ENCODE results near the gene CTBS.
"Not testable (repeated sequence)": the region's sequence is repeated elsewhere in the genome, so short reads cannot be mapped to it uniquely, and the experiment has no call there.

CTBS gene

DNA sequence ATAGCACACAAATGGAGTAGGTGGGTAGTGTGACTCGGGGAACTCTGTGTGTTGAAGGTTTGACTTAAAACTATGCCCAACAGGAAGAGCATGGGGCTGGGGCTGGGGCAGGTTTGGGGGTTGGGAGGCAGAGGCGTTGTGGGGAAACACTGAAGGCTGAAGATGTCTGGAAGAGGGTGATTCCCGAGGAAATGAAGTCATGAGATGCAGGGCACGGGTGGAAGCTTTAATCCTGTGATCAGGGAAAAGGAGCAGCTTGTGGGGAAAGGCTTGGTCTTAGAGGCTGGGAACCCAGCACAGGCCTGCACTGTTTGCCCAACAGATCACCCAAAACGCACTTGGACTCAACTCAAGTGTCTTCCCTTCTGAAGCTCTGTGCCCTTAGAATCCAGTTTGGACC is 26.6 kb upstream of the CTBS start:
- ATAC-seq = no peak
- Mint-ChIP-seq H3K36me3 (ENCODE audit: low read depth) (peaks cover 14% of the 10 kb centered on the region), H3K27ac (peak overlapping the region; percentile 77), H3K27me3 (no peaks in the 10 kb centered on the region), H3K4me1 (peaks cover 28% of the 10 kb centered on the region), H3K4me3 (no peak overlapping the region), H3K9me3 (peaks cover 18% of the 10 kb centered on the region)
- no peak for DNase-seq

GRCh38 chr1:84598846-84599741 is 24.9 kb upstream of the CTBS start:
- peaks cover 28% of the 10 kb centered on the region for H3K4me1 Mint-ChIP-seq
- ATAC-seq = peak; percentile 88
- peak overlapping the region; percentile 77 for H3K27ac Mint-ChIP-seq
- peaks cover 1% of the 10 kb centered on the region for H3K36me3 Mint-ChIP-seq (ENCODE audit: low read depth)
- peak overlapping the region; percentile 28 for H3K4me3 Mint-ChIP-seq
- H3K27me3 Mint-ChIP-seq = no peaks in the 10 kb centered on the region
- H3K9me3 Mint-ChIP-seq = peaks cover 4% of the 10 kb centered on the region
- DNase-seq = no peak

GRCh38 chr1:84598418-84598817 is 24.2 kb upstream of the CTBS start:
- no peaks in the 10 kb centered on the region for H3K36me3 Mint-ChIP-seq (ENCODE audit: low read depth)
- H3K4me1 Mint-ChIP-seq = peaks cover 28% of the 10 kb centered on the region
- H3K9me3 Mint-ChIP-seq = peaks cover 3% of the 10 kb centered on the region
- DNase-seq (no peak), ATAC-seq (no peak)
- H3K27ac Mint-ChIP-seq = no peak overlapping the region
- H3K4me3 Mint-ChIP-seq = no peak overlapping the region
- H3K27me3 Mint-ChIP-seq = no peaks in the 10 kb centered on the region

GRCh38 chr1:84597011-84597410 is 22.8 kb upstream of the CTBS start:
- H3K4me1 Mint-ChIP-seq = peaks cover 28% of the 10 kb centered on the region
- no peak overlapping the region for H3K27ac Mint-ChIP-seq
- DNase-seq = no peak
- peaks cover 3% of the 10 kb centered on the region for H3K9me3 Mint-ChIP-seq
- H3K36me3 Mint-ChIP-seq (ENCODE audit: low read depth) = no peaks in the 10 kb centered on the region
- ATAC-seq = no peak
- H3K4me3 Mint-ChIP-seq = no peak overlapping the region
- peaks cover 2% of the 10 kb centered on the region for H3K27me3 Mint-ChIP-seq

GRCh38 chr1:84594959-84595358 is 20.7 kb upstream of the CTBS start:
- ATAC-seq; H3K9me3 Mint-ChIP-seq; DNase-seq; H3K27ac Mint-ChIP-seq; H3K4me3 Mint-ChIP-seq; H3K36me3 Mint-ChIP-seq (ENCODE audit: low read depth); H3K27me3 Mint-ChIP-seq: not testable (repeated sequence)
- peaks cover 20% of the 10 kb centered on the region for H3K4me1 Mint-ChIP-seq

DNA sequence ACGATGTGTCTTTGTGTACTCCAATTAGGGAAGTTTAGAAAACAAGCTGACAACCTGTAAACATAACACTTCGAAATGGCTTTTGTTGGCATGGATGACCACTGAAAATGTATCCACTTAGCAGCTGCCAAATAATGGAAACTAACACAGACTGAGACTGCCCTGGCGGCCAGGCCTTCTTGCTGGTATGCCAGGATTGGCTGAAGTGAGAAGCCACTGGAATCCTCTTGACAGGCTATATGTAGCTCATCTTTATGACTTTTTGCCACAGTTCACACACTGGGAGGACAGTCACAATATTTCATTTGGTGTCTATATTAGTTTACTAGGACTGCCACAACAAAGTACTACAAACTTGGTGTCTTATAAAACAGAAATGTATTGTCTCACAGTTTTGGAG is 12.9 kb upstream of the CTBS start:
- no peaks in the 10 kb centered on the region for H3K4me1 Mint-ChIP-seq
- H3K36me3 Mint-ChIP-seq (ENCODE audit: low read depth) = no peaks in the 10 kb centered on the region
- H3K27me3 Mint-ChIP-seq = peaks cover 11% of the 10 kb centered on the region
- H3K27ac Mint-ChIP-seq = no peak overlapping the region
- no peaks in the 10 kb centered on the region for H3K9me3 Mint-ChIP-seq
- H3K4me3 Mint-ChIP-seq = no peak overlapping the region
- no peak for ATAC-seq
- no peak for DNase-seq

DNA sequence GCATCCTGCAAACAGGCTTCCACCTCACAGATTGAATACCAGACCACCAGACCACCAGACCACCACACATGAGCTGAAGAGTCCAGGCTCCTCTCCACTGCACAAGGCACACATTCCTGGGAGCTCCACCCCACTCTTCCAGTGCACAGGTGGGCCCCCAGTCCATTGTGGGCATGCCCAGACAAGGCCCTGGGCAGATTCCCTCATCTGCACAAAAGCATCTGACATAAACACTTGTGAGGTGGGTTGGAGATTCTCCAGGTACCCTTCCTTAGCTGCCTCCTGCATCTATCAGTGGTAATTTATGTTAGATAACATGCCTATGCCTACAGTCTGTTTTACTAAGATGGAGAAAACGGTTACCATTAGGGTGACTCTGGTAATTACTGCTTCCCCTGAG is 11.6 kb upstream of the CTBS start:
- H3K4me3 Mint-ChIP-seq = no peak overlapping the region
- DNase-seq = no peak
- H3K4me1 Mint-ChIP-seq = no peaks in the 10 kb centered on the region

GRCh38 chr1:84584126-84584525 is 9.9 kb upstream of the CTBS start:
- H3K27ac Mint-ChIP-seq = no peak overlapping the region
- peaks cover 8% of the 10 kb centered on the region for H3K27me3 Mint-ChIP-seq
- ATAC-seq (no peak), DNase-seq (no peak)
- H3K36me3 Mint-ChIP-seq (ENCODE audit: low read depth) = no peaks in the 10 kb centered on the region
- no peaks in the 10 kb centered on the region for H3K4me1 Mint-ChIP-seq
- no peaks in the 10 kb centered on the region for H3K9me3 Mint-ChIP-seq
- H3K4me3 Mint-ChIP-seq = no peak overlapping the region

More for the DNA sequence above, 11.6 kb upstream of the CTBS start:
- Mint-ChIP-seq H3K27ac (no peak overlapping the region), H3K27me3 (peaks cover 8% of the 10 kb centered on the region), H3K9me3 (no peaks in the 10 kb centered on the region), H3K36me3 (ENCODE audit: low read depth) (no peaks in the 10 kb centered on the region)
- no peak for ATAC-seq

GRCh38 chr1:84583648-84584047 is 9.4 kb upstream of the CTBS start:
- Mint-ChIP-seq H3K4me3 (no peak overlapping the region), H3K27me3 (peaks cover 8% of the 10 kb centered on the region), H3K27ac (no peak overlapping the region)

DNA sequence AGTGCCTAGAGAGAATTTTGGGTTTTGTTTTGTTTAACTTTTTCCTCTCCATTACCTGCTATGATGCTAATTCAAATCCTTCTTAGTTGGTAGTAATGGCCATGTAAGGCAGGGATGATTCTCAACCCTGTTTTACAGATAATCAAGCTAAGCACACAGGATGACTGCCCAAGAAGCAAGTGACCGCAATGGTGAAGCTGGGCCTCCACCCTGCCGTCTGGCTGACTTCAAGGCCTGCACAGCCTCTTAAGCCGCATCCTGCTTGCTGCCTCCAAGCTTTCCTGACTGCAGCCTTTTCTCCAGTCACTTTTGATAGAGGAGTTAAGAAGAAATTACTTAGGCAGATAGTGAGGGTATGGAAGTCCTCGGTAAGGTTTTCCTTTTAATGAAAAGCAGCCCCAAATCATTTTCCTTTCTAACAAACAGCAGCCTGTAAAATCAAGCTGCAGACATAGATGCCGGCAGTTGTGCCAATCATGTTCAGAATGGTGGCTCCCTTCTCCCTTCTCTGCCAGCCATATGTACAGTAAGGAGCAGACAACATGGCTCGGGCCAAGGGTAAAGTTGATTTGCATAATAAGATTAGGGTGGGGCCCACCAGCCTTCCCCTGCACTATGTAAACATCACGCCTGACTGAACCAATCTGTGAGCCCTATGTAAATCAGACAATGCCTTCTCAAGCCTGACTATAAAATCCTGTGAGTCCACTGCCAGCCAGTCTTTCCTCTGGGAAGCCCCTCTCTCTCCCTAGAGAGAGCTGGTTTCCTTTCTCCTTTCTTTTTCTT is 8.8 kb upstream of the CTBS start:
- no peaks in the 10 kb centered on the region for H3K36me3 Mint-ChIP-seq (ENCODE audit: low read depth)
- DNase-seq (no peak), ATAC-seq (no peak)
- H3K4me3 Mint-ChIP-seq = no peak overlapping the region
- H3K9me3 Mint-ChIP-seq = no peaks in the 10 kb centered on the region
- no peaks in the 10 kb centered on the region for H3K4me1 Mint-ChIP-seq
- H3K27ac Mint-ChIP-seq = no peak overlapping the region
- H3K27me3 Mint-ChIP-seq = peaks cover 8% of the 10 kb centered on the region

More at GRCh38 chr1:84583648-84584047, 9.4 kb upstream of the CTBS start:
- Mint-ChIP-seq H3K4me1 (no peaks in the 10 kb centered on the region), H3K9me3 (no peaks in the 10 kb centered on the region), H3K36me3 (ENCODE audit: low read depth) (no peaks in the 10 kb centered on the region)
- DNase-seq = no peak
- no peak for ATAC-seq

DNA sequence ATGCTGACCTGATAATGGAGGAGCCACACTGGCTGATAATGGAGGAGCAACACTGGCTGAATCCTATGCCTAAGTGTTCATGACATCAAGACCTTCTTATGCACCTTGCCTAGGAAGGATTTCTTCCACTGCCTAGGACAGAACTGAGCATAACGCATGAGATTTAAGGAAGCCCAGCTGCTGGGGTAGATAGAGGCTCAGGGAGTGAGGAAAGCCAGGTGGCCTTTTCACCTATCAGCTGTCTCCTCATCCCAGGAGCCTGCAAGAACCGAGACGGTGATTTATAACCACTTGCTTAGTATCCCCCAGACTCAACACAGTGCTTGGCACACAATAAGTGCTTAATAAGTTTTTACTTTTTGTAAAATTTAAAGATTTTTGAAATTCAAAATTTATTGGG is 7.4 kb upstream of the CTBS start:
- DNase-seq = no peak
- Mint-ChIP-seq H3K27me3 (peaks cover 5% of the 10 kb centered on the region), H3K4me1 (no peaks in the 10 kb centered on the region), H3K9me3 (no peaks in the 10 kb centered on the region), H3K36me3 (ENCODE audit: low read depth) (no peaks in the 10 kb centered on the region), H3K4me3 (no peak overlapping the region), H3K27ac (no peak overlapping the region)
- ATAC-seq = no peak

GRCh38 chr1:84574936-84575335 is 696 bp upstream of the CTBS start:
- no peak for DNase-seq
- H3K4me1 Mint-ChIP-seq = peaks cover 46% of the 10 kb centered on the region
- peaks cover 18% of the 10 kb centered on the region for H3K36me3 Mint-ChIP-seq (ENCODE audit: low read depth)
- H3K27ac Mint-ChIP-seq = peak overlapping the region; percentile 94
- H3K9me3 Mint-ChIP-seq = no peaks in the 10 kb centered on the region
- ATAC-seq = no peak
- no peaks in the 10 kb centered on the region for H3K27me3 Mint-ChIP-seq
- H3K4me3 Mint-ChIP-seq = peak overlapping the region; percentile 89

DNA sequence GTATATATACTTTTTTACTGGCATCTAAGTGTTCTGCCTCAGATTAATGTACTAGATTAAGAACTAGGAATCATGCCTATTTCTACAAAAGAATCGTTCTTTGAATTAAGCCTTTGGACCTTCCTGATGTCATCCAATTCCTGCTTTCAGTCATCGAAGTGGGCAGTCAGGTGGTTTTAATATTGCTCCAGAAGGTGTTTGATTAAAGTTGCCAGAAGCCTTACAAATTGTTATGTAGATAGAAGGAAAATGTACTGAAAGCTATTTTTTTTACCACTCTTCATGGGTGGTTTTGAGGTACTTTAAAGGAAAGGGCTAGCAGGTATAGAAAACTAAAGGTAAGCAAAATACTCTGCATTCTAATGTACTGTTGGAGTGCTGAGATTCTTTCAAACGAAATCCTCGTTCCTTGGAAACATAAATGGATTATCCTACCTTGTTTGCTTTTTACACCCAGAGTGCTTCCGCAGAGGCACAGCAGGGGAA is 716 bp downstream of the CTBS start:
- DNase-seq (no peak), ATAC-seq (no peak)
- H3K9me3 Mint-ChIP-seq = no peaks in the 10 kb centered on the region
- peak overlapping the region; percentile 96 for H3K27ac Mint-ChIP-seq
- peaks cover 49% of the 10 kb centered on the region for H3K4me1 Mint-ChIP-seq
- H3K27me3 Mint-ChIP-seq = no peaks in the 10 kb centered on the region
- H3K4me3 Mint-ChIP-seq = peak overlapping the region; percentile 92
- peaks cover 25% of the 10 kb centered on the region for H3K36me3 Mint-ChIP-seq (ENCODE audit: low read depth)

- no peak for ATAC-seq
- H3K4me1 Mint-ChIP-seq = peaks cover 59% of the 10 kb centered on the region
- H3K4me3 Mint-ChIP-seq = no peak overlapping the region
Observed at GRCh38 chr1:84571150-84571535, 3.1 kb downstream of the CTBS start.

More at GRCh38 chr1:84571150-84571535, 3.1 kb downstream of the CTBS start:
- no peaks in the 10 kb centered on the region for H3K27me3 Mint-ChIP-seq
- no peaks in the 10 kb centered on the region for H3K9me3 Mint-ChIP-seq
- peaks cover 30% of the 10 kb centered on the region for H3K36me3 Mint-ChIP-seq (ENCODE audit: low read depth)
- DNase-seq = no peak
- peak overlapping the region; percentile 65 for H3K27ac Mint-ChIP-seq

Data from activated naive CD8-positive, alpha-beta T cell treated with anti-CD3 and anti-CD28 coated beads, Interleukin-2, amount 50 U/mL, for 24 hours (primary cell).